Measurements from ENCODE around the gene C5orf52.
A peak's percentile ranks its signal among the peaks of the same experiment; 100 is the strongest.
"Not testable (repeated sequence)": the region's sequence is repeated elsewhere in the genome, so short reads cannot be mapped to it uniquely, and the experiment has no call there.

The C5orf52 gene

DNA sequence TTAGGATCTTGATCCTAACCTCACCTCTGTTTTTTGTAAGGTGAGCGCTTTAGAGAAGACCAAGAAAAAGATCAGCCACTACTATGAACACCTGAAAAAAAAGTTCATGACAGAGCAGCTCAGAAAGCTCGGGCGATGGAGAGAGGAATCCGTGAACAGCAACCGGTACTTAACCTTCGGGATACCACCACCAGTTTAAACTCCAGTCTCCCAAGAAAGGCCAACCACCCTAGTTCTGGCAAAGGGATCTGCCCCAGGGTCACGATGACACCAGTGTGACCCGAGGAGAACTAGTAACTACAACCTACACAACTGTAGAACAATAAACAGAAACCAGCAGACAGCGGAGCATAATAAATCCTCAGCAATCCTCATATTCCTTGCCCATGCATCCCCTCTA is 8.5 kb downstream of the C5orf52 start:
- DNase-seq, result no peak

DNA sequence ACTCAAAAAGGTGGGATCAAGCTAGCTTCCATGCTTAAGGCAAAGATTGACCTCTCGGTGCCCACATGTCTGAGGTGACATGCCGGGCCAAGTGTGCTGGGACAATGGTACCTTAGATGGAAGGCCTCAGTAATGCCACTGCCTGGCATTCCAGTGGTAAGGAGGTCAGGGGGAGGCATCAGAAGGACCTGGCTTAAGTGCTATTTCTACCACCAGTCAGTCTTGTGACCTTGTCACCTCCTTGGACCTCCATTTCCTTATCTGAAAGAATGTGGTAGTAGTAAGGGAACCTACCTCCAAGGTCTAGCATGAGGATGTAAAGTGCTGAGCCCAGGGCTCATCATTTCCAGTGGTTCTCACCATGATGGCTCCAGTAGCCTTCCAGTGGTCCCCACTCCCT is 8.9 kb downstream of the C5orf52 start:
- no peak for DNase-seq

DNA sequence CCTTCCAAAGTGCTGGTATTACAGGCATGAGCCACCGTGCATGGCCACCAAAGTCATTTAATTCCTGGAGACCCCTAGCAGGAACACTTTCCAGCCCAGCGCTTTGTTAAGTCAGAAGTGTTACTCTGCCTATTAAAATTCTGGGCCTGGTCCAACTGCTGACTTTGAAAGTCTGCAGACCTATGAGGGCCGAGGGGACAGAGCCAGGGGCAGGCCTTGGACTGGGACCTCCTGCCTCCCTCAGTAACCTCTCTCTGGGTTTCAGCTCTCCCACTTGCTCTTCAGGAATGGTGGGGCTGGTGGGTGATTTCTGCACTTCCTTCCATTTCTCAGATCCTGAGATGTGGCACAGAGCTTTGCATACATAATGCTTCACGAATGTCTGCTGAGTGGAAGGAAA is 9.7 kb downstream of the C5orf52 start:
- no peak for DNase-seq

DNA sequence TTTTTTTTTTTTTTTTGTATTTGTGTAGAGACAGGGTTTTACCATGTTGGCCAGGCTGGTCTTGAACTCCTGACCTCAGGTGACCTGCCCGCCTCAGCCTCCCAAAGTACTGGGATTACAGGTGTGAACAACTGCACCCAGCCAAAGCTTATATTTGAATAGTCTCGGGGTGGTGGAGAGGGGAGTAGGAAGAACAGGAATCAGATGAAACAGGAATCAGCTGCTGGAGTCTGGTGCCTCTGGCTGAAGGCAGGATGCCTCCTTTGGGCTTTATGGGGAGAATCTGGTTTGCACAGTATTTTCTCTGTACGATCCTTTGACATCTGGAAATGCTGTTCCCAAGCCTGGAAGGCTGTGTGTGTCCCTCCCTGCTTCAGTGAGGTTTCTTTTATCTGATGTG is 10.9 kb downstream of the C5orf52 start:
- DNase-seq, result no peak

DNA sequence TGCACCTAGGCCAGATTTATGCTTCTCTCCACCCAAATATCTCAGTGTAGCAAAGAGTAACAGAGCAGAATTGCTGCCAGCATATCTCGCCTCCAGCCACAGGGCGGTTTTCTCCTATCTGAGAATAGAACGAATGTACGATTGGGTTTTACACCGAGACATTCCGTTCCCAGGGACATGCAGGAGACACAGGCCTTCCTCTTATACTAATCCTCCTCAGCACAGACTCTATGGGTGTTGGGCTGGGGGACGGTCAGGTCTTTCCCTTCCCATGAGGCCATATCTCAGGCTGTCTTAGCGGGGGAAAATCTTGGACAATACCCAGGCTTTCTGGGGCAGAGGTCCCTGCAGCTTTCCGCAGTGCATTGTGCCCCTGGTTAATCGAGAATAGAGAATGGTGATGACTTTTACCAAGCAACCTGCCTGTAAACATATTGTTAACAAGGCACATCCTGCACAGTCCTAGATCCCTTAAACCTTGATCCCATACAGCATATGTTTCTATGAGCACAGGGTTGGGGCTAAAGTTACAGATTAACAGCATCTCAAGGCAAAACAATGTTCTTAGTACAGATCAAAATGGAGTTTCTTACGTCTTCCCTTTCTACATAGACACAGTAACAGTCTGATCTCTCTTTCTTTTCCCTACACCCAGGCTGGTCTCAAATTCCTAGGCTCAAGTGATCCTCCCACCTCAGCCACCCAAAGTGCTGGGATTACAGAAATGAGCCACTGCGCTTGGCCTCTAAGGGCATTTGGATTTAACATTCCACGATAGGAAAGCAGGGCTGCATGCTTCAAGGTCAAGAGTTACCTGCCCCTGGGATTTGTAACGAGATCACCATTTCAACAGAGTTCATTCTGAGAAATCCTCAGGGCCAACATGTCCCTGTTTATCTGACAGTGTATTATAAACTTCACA is 15.2 kb downstream of the C5orf52 start:
- DNase-seq, result not testable (repeated sequence)

DNA sequence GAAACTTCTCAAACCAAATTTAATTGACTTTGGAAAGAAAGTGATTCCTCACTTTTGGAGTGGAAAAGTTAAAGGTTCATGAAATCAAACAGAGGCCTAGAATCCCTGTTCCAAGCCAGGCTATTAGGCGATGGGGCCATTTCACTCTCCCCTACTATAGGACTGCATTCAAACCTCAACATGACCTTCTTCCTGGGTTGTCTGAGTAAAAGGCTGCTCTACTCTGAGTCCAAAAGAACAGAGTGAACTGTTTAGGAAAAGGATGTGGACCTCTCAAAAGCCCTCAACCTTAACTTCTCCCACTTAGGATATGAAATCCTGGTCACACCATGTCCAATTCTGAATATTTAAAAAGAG is 15.8 kb downstream of the C5orf52 start:
- no peak for DNase-seq

DNA sequence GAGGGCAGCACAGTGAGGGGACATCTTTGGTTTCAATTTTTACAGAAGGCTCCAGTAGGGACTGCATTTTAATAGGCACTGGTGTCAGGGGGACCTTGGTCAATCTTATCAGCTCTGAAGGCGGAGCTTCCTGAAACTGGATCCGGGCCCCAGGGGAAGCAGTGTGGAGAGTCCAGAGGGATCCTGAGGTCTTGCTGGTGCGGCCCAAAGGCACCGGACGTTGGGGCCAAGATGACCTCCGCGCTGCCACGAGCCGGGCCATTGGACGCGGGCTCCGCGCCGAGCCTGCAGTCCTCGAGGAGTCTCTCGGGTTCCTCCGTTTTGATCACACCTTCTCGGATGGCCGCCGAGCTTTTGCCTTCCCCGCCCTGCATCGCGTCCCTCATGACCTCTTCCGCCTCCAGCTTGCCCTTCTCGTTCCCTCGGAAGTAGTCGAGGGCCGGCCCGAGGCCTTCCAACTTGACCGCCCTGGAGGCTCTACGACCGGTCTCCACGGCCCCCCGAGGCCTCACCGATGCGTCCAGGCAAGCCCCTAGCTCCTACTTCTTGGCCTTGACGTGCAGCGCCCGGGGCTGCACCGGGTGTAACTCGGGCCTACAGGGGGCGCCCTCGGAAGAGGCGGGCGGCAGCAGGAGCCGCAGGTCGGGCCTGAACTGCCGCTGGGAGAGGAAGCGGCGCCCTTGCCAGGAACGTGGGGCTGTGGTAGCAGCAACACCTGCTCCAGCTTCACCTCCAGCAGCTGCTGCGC is 18.8 kb downstream of the C5orf52 start:
- DNase-seq, result no peak

DNA sequence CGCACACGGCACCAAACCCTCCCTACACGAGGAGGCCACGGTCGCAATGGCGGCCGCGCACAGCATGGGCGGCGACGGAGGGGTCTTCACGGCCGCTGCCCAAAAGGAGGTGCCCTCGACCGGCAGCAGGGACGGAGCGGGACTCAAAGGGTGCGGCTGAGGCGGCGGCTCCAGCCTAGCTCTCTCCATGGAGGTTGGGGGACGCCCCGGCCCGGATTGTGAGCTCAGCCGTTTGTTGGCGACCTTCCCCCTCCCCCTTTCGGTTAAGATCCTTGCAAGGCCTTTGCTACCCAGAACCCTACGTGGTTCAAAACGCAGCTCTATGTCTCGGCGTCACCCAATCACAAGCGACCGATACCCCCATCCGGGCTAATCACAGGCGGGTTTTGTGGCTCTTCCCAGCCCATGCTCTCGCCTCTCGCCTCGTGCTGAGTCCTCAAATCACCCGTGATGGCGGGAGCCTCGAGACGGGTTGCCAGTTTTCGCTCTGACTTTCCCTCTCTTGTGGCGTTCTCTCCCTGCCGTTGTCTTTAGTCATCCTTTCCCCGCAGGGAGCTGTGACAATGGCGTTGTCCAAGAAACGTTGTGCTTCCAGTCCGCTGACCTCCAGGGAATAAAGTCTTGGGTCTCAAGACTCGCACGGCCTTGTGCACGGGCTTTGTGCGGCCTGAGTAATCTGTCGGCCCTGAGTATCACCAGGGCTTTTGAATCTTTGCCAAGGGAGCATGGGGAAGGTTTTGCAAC is 19.5 kb downstream of the C5orf52 start:
- no peak for DNase-seq

DNA sequence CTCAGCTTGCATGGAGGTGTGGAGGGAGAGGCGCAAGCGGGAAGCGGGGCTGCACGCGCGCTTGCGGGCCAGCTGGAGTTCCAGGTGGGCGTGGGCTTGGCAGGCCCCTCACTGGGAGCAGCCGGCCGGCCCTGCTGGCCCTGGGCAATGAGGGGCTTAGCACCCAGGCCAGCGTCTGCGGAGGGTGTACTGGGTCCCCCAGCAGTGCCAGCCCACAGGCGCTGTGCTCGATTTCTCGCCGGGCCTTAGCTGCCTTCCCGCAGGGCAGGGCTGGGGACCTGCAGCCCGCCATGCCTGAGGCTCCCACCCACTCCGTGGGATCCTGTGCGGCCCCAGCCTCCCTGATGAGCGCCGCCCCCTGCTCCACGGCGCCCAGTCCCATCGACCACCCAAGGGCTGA is 22.5 kb downstream of the C5orf52 start:
- not testable (repeated sequence) for DNase-seq

DNA sequence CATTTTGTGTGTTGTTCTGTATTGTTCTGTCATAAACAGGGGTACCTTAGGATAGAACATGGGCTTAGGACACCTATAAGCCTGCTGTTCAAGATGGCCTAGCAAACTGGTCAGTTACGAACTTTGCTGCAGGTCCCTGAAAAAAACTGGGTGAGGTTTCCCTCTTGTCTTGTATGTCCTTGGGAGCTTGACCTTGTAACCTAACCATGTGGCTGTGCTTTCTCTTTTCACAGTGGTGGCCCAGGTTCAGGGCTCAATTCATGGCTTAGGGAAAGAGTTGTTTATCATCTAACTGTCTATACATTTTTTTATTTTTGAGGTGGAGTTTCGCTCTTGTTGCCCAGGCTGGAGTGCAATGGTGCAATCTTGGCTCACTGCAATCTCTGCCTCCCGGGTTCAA is 24.8 kb downstream of the C5orf52 start:
- DNase-seq, result not testable (repeated sequence)

DNA sequence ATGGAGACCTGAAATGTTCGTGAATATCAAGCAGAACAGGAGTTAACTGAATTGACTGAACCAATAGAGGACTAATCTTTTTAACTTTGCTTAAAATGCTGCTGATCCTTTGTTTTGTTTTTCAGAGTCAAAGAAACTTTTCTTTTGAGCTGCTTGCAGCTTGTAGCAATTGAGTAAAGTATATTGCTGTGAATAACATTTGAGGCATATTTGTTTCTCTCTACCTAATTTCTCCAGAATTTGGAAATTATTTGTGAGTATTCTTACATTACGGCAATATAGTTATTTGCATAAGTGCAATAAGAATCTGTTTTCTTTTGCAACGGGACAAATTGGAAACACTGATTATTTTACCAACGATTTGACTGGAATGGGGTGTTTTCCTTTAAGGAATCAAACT is 27.3 kb downstream of the C5orf52 start:
- not testable (repeated sequence) for DNase-seq

DNA sequence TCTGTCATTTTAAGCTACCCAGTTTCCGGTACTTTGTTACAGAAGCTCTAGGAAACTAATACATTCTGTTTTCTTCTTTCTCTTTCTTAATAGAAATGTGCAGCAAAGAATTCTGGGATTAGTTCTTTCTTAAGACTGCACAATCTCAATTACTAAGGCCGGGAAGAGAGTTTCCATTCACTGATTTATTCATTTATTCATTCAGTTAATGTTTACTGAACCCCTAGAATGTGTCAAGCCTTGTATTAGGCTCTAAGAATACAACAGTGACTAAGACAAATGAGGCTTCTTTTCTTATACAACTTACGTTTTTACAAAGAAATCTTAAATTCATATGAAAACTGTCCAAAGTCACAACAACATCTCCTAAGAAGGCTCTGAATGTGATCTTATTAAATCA is 32.4 kb downstream of the C5orf52 start:
- no peak for DNase-seq

DNA sequence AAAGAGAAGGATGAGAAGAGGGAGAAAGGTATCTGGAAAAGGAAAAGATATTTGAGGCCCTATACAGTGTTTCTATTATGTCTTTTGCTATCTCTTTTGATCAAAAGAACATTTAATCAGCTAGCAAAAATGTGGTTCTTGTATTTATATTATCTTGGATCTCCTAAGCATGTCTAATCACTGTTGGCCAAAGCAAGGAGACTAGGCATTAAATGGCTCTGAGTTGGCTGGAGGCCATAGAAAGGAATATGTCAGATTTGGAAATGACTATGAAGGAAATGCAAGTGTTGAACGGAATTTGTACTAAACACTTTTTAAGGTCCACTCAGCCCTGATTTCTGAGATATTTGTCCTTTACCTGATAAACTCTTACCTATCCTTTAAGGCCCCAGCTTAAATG is 37.5 kb downstream of the C5orf52 start:
- no peak for DNase-seq

DNA sequence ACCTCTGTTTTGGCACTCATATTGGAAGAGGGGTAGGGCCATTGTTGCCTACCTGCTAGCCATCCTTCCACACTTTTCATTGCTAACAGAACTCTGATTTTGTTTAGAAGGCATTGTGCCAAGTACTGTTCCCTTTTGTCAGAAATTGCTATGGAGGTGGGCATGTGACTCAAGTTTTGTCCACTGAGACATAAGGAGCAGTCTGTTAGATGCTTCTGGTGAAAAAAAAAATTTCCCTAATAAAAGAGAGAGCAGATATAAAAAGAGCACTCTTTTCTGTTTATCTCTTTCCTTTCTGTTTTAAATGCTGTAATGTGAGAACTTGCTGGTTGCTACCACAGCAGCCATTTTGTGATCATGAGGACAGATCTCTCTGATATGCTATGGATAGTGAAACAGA is 38.0 kb downstream of the C5orf52 start:
- DNase-seq, result no peak

DNA sequence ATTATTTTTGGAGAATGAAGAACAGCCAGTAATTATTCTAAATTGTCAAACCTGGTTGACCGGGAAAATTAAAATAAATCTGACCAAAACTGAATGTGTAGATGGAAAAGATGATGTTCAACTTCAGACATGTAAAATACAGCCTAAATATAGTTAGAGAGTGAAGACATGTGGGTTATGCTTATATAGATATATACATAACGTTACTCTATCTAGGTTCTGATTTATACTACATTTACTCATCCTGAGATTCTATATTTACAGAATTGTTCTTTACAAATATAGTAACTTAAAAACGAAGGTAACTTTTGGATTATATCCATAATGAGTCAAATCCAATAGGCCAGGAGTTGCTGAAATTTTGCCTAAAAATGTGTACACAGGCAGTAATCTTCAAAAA is 39.1 kb downstream of the C5orf52 start:
- no peak for DNase-seq

DNA sequence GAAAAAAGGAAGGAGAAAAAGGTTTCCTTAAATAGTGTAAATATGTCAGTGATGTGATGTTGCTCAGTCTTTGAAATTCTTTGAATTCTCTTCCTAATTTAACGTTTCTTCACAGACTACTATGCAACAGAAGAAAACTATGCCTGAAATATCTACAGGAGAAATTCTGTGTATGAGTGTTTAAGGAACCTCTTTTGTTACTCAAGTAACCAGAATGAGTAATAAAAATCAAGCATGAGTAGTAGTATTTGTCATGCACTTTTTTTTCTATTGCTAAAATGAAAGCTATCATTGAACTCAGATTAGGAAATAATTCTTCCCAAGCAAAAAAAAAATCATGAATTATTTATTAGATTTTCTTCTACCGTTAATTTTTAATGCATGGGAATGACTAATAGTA is 39.5 kb downstream of the C5orf52 start:
- DNase-seq, result no peak

DNA sequence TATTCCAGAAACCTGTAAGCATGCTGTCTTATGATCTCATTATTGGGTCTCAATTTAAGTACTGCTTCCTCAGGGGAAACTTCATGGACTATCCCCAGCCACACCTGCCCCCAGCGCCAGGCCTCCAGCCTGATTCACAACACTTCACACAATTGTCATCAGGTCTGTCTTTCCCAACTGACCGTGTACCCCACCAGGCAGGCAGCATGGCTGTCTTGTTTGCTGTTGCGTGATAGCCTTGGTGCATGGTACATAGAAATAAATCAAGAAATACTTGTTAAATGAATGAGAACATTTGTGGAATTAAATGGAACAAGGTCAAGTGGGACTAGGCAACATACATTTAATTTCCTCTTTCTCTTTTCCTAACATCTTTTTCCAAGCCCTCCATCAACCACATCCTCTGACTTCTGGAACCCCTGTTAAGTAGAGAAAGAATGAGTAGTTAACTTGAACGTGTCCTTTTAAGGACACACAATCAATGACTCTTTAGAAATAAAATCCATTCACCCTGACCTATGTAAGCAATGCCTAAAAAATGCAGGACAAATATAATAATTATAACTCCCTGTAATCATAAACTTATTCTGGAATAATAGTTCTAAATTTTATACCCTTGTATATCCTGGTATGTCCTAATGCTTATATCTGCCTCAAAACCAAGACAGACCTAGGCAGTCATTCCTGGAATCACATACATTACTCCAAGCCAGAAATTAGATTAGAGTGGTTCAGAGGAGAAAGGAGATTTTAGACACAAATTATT is 42.7 kb downstream of the C5orf52 start:
- no peak for DNase-seq

DNA sequence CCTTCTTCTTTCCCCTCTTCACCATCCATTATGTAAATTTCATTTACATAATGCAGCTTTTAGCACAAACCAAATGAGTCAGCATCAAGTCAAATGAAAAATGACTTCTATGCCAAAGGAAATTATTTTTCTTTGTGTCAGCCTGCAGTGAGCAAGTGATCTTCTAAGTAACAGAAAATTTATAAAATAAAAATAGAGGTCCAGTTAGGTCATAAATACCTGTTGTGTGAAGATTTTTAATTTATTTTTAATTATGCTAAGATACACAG is 43.2 kb downstream of the C5orf52 start:
- no peak for DNase-seq

DNA sequence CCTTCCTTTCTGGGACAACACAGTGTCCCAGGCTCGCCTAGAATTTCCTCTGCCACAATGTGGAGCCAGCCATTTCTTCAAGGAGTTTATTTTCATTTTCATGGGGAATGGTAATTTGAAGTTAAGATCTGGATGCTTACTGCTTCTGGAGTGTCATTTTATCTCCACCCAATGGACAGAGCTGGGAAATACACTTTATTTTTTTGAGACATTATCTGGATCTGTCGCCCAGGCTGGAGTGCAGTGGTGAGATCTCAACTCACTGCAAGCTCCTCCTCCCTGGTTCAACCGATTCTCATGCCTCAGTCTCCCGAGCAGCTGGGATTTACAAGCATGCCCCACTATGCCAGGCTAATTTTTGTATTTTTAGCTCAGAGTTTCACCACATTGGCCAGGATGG is 47.2 kb downstream of the C5orf52 start:
- peak; percentile 5 for DNase-seq

DNA sequence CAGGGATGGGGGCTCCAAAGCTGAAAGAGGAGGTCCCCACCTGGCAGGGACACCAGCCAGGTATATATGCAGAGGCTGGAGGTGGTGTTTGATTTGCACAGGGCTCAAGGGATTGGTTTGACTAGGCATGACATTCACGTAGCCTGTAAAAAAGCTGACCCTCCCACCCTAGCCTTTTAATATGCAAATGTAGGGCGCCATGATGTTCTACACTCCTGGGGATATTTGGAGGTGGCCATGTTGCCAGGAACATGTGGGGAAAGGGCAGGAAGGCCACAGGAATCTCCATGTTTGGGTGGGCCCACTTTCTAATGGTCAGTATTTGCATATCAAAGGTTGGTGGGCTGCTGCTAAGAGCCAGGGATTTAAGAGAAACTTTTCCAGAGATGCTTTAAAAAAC is 47.9 kb downstream of the C5orf52 start:
- no peak for DNase-seq

DNA sequence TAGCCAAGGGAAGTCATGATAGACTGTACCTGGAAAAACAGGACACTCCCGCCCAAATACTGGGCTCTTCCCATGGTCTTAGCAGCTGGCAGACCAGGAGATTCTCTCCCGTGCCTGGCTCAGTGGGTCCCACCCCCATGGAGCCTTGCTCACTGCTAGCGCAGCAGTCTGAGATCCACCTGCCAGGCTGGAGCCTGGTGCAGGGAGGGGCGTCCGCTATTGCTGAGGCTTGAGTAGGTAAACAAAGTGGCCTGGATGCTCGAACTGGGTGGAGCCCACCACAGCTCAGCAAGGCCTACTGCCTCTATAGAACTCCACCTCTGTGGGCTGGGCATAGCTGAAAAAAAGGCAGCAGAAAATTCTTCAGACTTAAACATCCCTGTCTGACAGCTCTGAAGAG is 49.8 kb downstream of the C5orf52 start:
- DNase-seq, result no peak

DNA sequence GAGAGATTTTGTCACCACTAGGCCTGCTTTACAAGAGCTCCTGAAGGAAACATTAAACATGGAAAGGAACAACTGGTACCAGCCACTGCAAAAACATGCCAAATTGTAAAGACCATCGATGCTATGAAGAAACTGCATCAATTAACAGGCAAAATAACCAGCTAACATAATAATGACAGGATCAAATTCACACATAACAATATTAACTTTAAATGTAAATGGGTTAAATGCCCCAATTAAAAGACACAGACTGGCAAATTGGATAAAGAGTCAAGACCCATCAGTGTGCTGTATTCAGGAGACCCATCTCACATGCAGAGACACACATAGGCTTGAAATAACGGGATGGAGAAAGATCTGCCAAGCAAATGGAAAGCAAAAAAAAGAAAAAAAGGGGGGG is 51.6 kb downstream of the C5orf52 start:
- not testable (repeated sequence) for DNase-seq

DNA sequence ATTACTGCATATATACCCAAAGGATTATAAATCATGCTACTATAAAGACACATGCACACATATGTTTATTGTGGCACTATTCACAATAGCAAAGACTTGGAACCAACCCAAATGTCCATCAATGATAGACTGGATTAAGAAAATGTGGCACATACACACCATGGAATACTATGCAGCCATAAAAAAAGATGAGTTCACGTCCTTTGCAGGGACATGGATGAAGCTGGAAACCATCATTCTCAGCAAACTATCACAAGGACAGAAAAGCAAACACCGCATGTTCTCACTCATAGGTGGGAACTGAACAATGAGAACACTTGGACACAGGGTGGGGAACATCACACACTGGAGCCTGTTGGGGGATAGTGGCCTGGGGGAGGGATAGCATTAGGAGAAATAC is 55.3 kb downstream of the C5orf52 start:
- DNase-seq, result not testable (repeated sequence)
